Osteoblast (primary cell): ENCODE results near the gene COA8. TPM values are rescaled to one million over a fixed set of nuclear protein-coding genes. Genes with fewer than 3 reads are reported as not detected.

Experiments used
- DNase-seq: peaks from one replicate; pipeline ENCODE4 v3.0.0; 2011; ENCODE audit warnings: low spot score, mixed read lengths; ENCODE audit not compliant: insufficient read length; ENCODE audit errors: missing footprints
- H2AFZ ChIP-seq: 2 replicates; pipeline ENCODE4 v1.6.0; 2011; ENCODE audit warnings: mild to moderate bottlenecking, low read length
- H3K27ac ChIP-seq: 2 replicates; pipeline ENCODE4 v1.5.1; 2011; ENCODE audit warnings: mild to moderate bottlenecking, low read depth, low read length, moderate library complexity
- H3K27me3 ChIP-seq: 2 replicates; pipeline ENCODE4 v1.6.0; 2012; ENCODE audit warnings: mild to moderate bottlenecking, control low read depth, inconsistent platforms, low read length, moderate library complexity; ENCODE audit not compliant: insufficient read depth
- H3K36me3 ChIP-seq: 2 replicates; pipeline ENCODE4 v1.5.1; 2011; ENCODE audit warnings: mild to moderate bottlenecking, low read length, control low read depth, moderate library complexity; ENCODE audit not compliant: insufficient read depth
- H3K4me1 ChIP-seq: 2 replicates; pipeline ENCODE4 v1.5.1; 2011; ENCODE audit warnings: mild to moderate bottlenecking, low read length, control low read depth, moderate library complexity; ENCODE audit not compliant: insufficient read depth
- H3K4me2 ChIP-seq: 2 replicates; pipeline ENCODE4 v1.6.0; 2011; ENCODE audit warnings: mild to moderate bottlenecking, low read length; ENCODE audit not compliant: insufficient read depth
- H3K4me3 ChIP-seq: fragments of 200-600 bp; sonication (generic); 3 replicates; pipeline ENCODE4 v1.5.1; 2012; ENCODE audit warnings: mild to moderate bottlenecking, low read length, inconsistent platforms; ENCODE audit not compliant: insufficient read depth
- H3K79me2 ChIP-seq: 2 replicates; pipeline ENCODE4 v1.6.0; 2012; ENCODE audit warnings: mild to moderate bottlenecking, low read length, control low read depth, inconsistent platforms; ENCODE audit not compliant: insufficient read depth
- H3K9me3 ChIP-seq: 2 replicates; pipeline ENCODE4 v1.5.1; 2011; ENCODE audit warnings: low read depth, low read length, control low read depth
- H4K20me1 ChIP-seq: 2 replicates; pipeline ENCODE4 v1.6.0; 2012; ENCODE audit warnings: mild to moderate bottlenecking, low read length, control low read depth; ENCODE audit not compliant: insufficient read depth
- CTCF ChIP-seq: IDR thresholded peaks from 2 replicates; pipeline ENCODE4 v1.5.1; 2011; ENCODE audit warnings: mild to moderate bottlenecking, low read depth, low read length, moderate library complexity; ENCODE audit errors: extremely low read depth
- total RNA-seq: library from RNA; depleted of rRNA; stranded (reverse); fragments of >200 nt; gene quantifications from 2 replicates; pipeline ENCODE4 v1.2.3, GENCODE V29; 2012

COA8 gene
- total RNA-seq, 1 donor: 24.6 TPM

- Histone ChIP-seq H2AFZ (no peak overlapping the region), H3K4me1 (peaks cover 12% of the 10 kb centered on the region), H3K9me3 (no peaks in the 10 kb centered on the region), H3K4me3 (no peak overlapping the region), H3K27ac (no peak overlapping the region), H4K20me1 (no peaks in the 10 kb centered on the region), H3K4me2 (no peak overlapping the region), H3K27me3 (no peaks in the 10 kb centered on the region), H3K36me3 (no peaks in the 10 kb centered on the region), H3K79me2 (no peaks in the 10 kb centered on the region)
- DNase-seq: no peak
- no peak for TF ChIP-seq CTCF
These were observed 59.1 kb downstream of the COA8 start for GRCh38 chr14:103621860-103622259.

GRCh38 chr14:103623308-103623707 is 60.5 kb downstream of the COA8 start:
- Histone ChIP-seq H4K20me1 (no peaks in the 10 kb centered on the region), H3K79me2 (no peaks in the 10 kb centered on the region), H3K4me1 (peaks cover 20% of the 10 kb centered on the region), H3K36me3 (no peaks in the 10 kb centered on the region), H3K4me3 (no peak overlapping the region), H3K9me3 (no peaks in the 10 kb centered on the region), H3K27me3 (no peaks in the 10 kb centered on the region), H2AFZ (no peak overlapping the region), H3K4me2 (no peak overlapping the region), H3K27ac (no peak overlapping the region)
- DNase-seq: no peak
- TF ChIP-seq CTCF: no peak

GRCh38 chr14:103623883-103624482 is 61.2 kb downstream of the COA8 start:
- no peak for DNase-seq
- Histone ChIP-seq H3K4me2 (no peak overlapping the region), H3K9me3 (no peaks in the 10 kb centered on the region), H4K20me1 (no peaks in the 10 kb centered on the region), H3K4me3 (no peak overlapping the region), H3K79me2 (peaks cover 4% of the 10 kb centered on the region), H2AFZ (peak overlapping the region; percentile 49), H3K27ac (no peak overlapping the region), H3K4me1 (peaks cover 24% of the 10 kb centered on the region), H3K36me3 (no peaks in the 10 kb centered on the region), H3K27me3 (no peaks in the 10 kb centered on the region)
- TF ChIP-seq CTCF: no peak

DNA sequence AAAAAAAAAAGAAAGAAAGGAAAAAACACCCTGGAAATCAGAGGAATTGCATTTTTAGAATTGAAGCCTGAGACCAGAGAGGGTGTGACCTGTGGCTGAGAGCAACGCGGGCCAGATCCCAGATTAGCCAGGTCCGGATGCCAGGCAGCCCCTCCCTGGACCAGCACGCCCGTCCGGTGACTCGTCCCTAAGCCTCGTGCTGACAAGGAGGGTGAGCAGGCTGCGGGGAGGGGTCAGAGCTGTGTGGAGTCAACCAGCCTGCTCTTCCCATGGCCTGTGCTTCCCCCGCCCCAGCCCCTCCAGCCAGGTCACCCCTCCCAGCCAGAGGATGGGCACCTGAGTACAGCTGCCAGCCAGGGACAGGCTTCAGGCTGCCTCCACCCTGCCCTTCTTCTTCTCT is 62.1 kb downstream of the COA8 start:
- H3K27ac ChIP-seq: no peak overlapping the region
- peak; percentile 94 for DNase-seq
- no peaks in the 10 kb centered on the region for H4K20me1 ChIP-seq
- peak overlapping the region; percentile 72 for H2AFZ ChIP-seq
- no peaks in the 10 kb centered on the region for H3K36me3 ChIP-seq
- H3K79me2 ChIP-seq: peaks cover 12% of the 10 kb centered on the region
- peak overlapping the region; percentile 30 for H3K4me3 ChIP-seq
- no peaks in the 10 kb centered on the region for H3K27me3 ChIP-seq
- no peaks in the 10 kb centered on the region for H3K9me3 ChIP-seq
- no peak for TF ChIP-seq CTCF
- H3K4me1 ChIP-seq: peaks cover 24% of the 10 kb centered on the region
- peak overlapping the region; percentile 52 for H3K4me2 ChIP-seq
